Lung (tissue), 12 donors: ENCODE measurements around the gene OPA1. TPM values are rescaled to one million over a fixed set of nuclear protein-coding genes. Genes with fewer than 3 reads are reported as not detected.

Experiments
- ATAC-seq: fragments of 200-7000 bp; cut with Tn5 transposase; one replicate; pipeline ENCODE4 v1.9.1; 2020; ENCODE audit warnings: moderate number of reproducible peaks; ENCODE audit not compliant: insufficient read depth, low FRiP score
- DNase-seq, 3 donors: peaks; one replicate each; pipeline ENCODE4 v3.0.0-alpha.2; 2013 to 2017
- H3K27ac ChIP-seq, 2 donors: one replicate each; pipeline ENCODE4 v1.5.1; 2013; ENCODE audit warnings: mild to moderate bottlenecking in 2 of 2, moderate library complexity in 2 of 2, control low read depth in 1 of 2, inconsistent platforms in 1 of 2, low read depth in 1 of 2, low read length in 1 of 2
- H3K27me3 ChIP-seq, 3 donors: one replicate each; pipeline ENCODE4 v1.5.1; 2013; ENCODE audit warnings: low read length in 2 of 3; ENCODE audit not compliant: control insufficient read depth in 3 of 3, insufficient read depth in 3 of 3
- H3K36me3 ChIP-seq, 4 donors: one replicate each; pipeline ENCODE4 v1.5.1; 2013; ENCODE audit warnings: low read length in 4 of 4, mild to moderate bottlenecking in 1 of 4, moderate library complexity in 1 of 4; ENCODE audit not compliant: control insufficient read depth in 4 of 4, insufficient read depth in 4 of 4
- H3K4me1 ChIP-seq, 5 donors: one replicate each; pipeline ENCODE4 v1.5.1; 2013; ENCODE audit warnings: low read length in 5 of 5, mild to moderate bottlenecking in 2 of 5, moderate library complexity in 1 of 5; ENCODE audit not compliant: control insufficient read depth in 5 of 5, insufficient read depth in 5 of 5
- H3K4me3 ChIP-seq: one replicate; pipeline ENCODE4 v1.5.1; 2013; ENCODE audit warnings: mild to moderate bottlenecking, control low read depth, moderate library complexity
- H3K9ac ChIP-seq, 2 donors: one replicate each; pipeline ENCODE4 v1.5.1; 2013; ENCODE audit warnings: low read length in 2 of 2, control low read depth in 1 of 2; ENCODE audit not compliant: insufficient read depth in 1 of 2
- H3K9me3 ChIP-seq, 4 donors: one replicate each; pipeline ENCODE4 v1.5.1; 2013; ENCODE audit warnings: low read length in 3 of 4, mild to moderate bottlenecking in 1 of 4, moderate library complexity in 1 of 4; ENCODE audit not compliant: control insufficient read depth in 4 of 4, insufficient read depth in 3 of 4
- WGBS, 2 donors: extraction: QIAGEN DNeasy Blood & Tissue Kit; methylation state at CpG; one replicate each; pipeline ENCODE4 v1.1.7; 2013; 5-methylcytosine and 5-hydroxymethylcytosine counted together
- polyA plus RNA-seq, 2 donors: library from polyadenylated mRNA; stranded (reverse); fragments of 200-250 nt; gene quantifications; one replicate each; pipeline ENCODE4 v1.2.1, GENCODE V29; 2013
- total RNA-seq, 2 donors: library from RNA; depleted of rRNA in 1 of 2; stranded (reverse); fragments of >200 nt in 1 of 2; gene quantifications; one replicate each; pipeline ENCODE4 v1.2.1, GENCODE V29; 2014 to 2021
- TF ChIP-seq, protein P1 (sequence below): IDR thresholded peaks from 2 replicates; pipeline ENCODE4 v1.5.1; 2012; ENCODE audit warnings: mild to moderate bottlenecking; ENCODE audit errors: control extremely low read depth, extremely low read depth
- donor health status: control.
- donor health status: control.
- donor health status: Bipolar disorder and iron deficiency.
- donor health status: healthy.
- donor health status: DM: yes; HTN: yes; CAD: no.

The OPA1 gene
- total and polyA plus RNA-seq, 4 donors = 8.8 to 54.2 (median 29.0) TPM

- no peak overlapping the region for H3K9ac ChIP-seq
- H3K27ac ChIP-seq = no peak overlapping the region
- H3K36me3 ChIP-seq = no peaks in the 10 kb centered on the region
- ATAC-seq (no peak), DNase-seq (no peak)
- peaks cover 0 to 12% (median 4%) of the 10 kb centered on the region in 4 donors for H3K9me3 ChIP-seq
- no peak overlapping the region for H3K4me3 ChIP-seq
- TF ChIP-seq, protein P1, sequence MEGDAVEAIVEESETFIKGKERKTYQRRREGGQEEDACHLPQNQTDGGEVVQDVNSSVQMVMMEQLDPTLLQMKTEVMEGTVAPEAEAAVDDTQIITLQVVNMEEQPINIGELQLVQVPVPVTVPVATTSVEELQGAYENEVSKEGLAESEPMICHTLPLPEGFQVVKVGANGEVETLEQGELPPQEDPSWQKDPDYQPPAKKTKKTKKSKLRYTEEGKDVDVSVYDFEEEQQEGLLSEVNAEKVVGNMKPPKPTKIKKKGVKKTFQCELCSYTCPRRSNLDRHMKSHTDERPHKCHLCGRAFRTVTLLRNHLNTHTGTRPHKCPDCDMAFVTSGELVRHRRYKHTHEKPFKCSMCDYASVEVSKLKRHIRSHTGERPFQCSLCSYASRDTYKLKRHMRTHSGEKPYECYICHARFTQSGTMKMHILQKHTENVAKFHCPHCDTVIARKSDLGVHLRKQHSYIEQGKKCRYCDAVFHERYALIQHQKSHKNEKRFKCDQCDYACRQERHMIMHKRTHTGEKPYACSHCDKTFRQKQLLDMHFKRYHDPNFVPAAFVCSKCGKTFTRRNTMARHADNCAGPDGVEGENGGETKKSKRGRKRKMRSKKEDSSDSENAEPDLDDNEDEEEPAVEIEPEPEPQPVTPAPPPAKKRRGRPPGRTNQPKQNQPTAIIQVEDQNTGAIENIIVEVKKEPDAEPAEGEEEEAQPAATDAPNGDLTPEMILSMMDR = no peak
- WGBS, 2 donors = 85 to 92% methylated on average over 4 of the region's 4 CpGs
- H3K27me3 ChIP-seq = no peaks in the 10 kb centered on the region
- H3K4me1 ChIP-seq = no peaks in the 10 kb centered on the region
Observed at GRCh38 chr3:193714523-193715137, 121.6 kb downstream of the OPA1 start.

DNA sequence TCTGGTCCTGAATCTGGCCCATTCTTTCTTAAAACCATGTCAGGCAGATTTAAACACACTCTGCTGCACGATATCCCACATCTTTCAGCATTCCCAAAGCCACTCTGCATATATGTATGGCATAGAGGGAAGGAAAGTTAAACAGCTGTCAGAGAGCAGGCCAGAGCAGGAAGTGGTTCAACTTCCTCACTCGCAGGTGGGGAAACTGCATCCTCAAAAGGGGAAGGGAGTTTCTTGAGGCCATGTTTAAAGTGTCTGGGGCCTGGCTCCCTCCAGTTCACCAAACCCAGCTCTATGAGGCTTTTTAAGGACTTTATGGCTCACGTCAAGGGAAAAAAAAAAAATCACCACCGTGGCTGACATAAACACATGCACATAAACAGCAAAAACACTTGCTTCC is 123.1 kb downstream of the OPA1 start:
- WGBS, 2 donors = 22 to 52% methylated on average over 4 of the region's 4 CpGs
- TF ChIP-seq, protein P1 = no peak
- no peak overlapping the region for H3K27ac ChIP-seq
- no peak for DNase-seq
- H3K36me3 ChIP-seq = no peaks in the 10 kb centered on the region
- no peaks in the 10 kb centered on the region for H3K27me3 ChIP-seq
- H3K9me3 ChIP-seq = peaks cover 0 to 15% (median 4%) of the 10 kb centered on the region in 4 donors
- H3K9ac ChIP-seq = no peak overlapping the region
- H3K4me1 ChIP-seq = no peaks in the 10 kb centered on the region
- no peak overlapping the region for H3K4me3 ChIP-seq
- no peak for ATAC-seq

DNA sequence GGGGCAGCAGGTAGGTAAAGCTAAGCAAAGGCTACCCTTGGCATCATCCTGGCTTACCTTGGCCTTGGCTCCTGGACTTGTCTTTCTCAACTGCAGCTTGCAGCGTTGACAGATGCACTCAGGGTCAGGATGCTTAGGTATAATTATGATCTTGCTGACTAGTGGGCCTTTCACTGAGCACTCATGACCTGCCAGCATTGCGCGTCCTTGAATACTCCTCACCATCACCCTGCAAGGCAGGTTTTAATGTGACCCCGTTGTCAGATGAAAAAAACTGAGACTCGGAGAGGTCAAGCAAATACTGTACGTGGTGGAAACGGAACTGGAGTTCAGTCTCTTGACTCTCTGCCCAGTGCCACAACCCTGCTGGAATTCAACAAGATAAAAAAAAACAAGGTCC is 126.7 kb downstream of the OPA1 start:
- Histone ChIP-seq H3K27ac (no peak overlapping the region), H3K4me1 (no peaks in the 10 kb centered on the region), H3K9ac (no peak overlapping the region), H3K36me3 (no peaks in the 10 kb centered on the region), H3K9me3 (peaks cover 0 to 8% (median under 1%) of the 10 kb centered on the region in 4 donors), H3K27me3 (no peaks in the 10 kb centered on the region), H3K4me3 (no peak overlapping the region)
- TF ChIP-seq, protein P1 = no peak
- WGBS, 2 donors = 86 to 93% methylated on average over 7 of the region's 7 CpGs
- DNase-seq = no peak
- ATAC-seq = no peak

- H3K9me3 ChIP-seq = peaks cover 0 to 4% (median 0%) of the 10 kb centered on the region in 4 donors
- no peak overlapping the region for H3K27ac ChIP-seq
- no peak overlapping the region for H3K4me3 ChIP-seq
- WGBS, 2 donors = 97 to 99% methylated on average over 3 of the region's 3 CpGs
- DNase-seq = no peak
- TF ChIP-seq, protein P1 = no peak
- no peaks in the 10 kb centered on the region for H3K27me3 ChIP-seq
- no peak for ATAC-seq
- H3K4me1 ChIP-seq = no peaks in the 10 kb centered on the region
- no peak overlapping the region for H3K9ac ChIP-seq
- no peaks in the 10 kb centered on the region for H3K36me3 ChIP-seq
Observed at GRCh38 chr3:193720169-193720568, 127.2 kb downstream of the OPA1 start.
